Measurements from ENCODE around the gene ZCCHC13.

- no peak for TF ChIP-seq USF2 (CRISPR knock-in tag; IDR thresholded peaks at IDR 0.05)
- no peak for TF ChIP-seq RNF2 (IDR thresholded peaks at IDR 0.05)
- no peak for TF ChIP-seq ZBTB33 (CRISPR knock-in tag; IDR thresholded peaks at IDR 0.05)
- no peak for TF ChIP-seq MAFF (IDR thresholded peaks at IDR 0.05; ENCODE audit: low read length)
- no peak; the same call in 1 of the 2 replicates for TF ChIP-seq MTF1 (CRISPR knock-in tag; IDR thresholded peaks at IDR 0.05; ENCODE audit: borderline replicate concordance)
- no peak for TF ChIP-seq THRA (IDR thresholded peaks at IDR 0.05)
- TF ChIP-seq ZNF644 (tag; IDR thresholded peaks at IDR 0.05; ENCODE audit: low read depth), result no peak
- TF ChIP-seq CREB5 (CRISPR knock-in tag; IDR thresholded peaks at IDR 0.05), result no peak
- no peak for TF ChIP-seq POLR2AphosphoS5 (IDR thresholded peaks at IDR 0.05; ENCODE audit: control insufficient read depth, insufficient read depth, low read depth, low read length)
- no peak for TF ChIP-seq SRF (CRISPR knock-in tag; IDR thresholded peaks at IDR 0.05)
Measured at GRCh38 chrX:74304016-74304415, at the start of gene ZCCHC13.

Measured in K562 (cell line).